ENCODE data around the gene SP110.
A peak's percentile ranks its signal among the peaks of the same experiment; 100 is the strongest.

The SP110 gene

GRCh38 chr2:230222829-230223228 lies 3.0 kb upstream of the SP110 start:
- peak; percentile 33 for DNase-seq

GRCh38 chr2:230221493-230221892 lies 1.7 kb upstream of the SP110 start:
- DNase-seq = no peak

DNA sequence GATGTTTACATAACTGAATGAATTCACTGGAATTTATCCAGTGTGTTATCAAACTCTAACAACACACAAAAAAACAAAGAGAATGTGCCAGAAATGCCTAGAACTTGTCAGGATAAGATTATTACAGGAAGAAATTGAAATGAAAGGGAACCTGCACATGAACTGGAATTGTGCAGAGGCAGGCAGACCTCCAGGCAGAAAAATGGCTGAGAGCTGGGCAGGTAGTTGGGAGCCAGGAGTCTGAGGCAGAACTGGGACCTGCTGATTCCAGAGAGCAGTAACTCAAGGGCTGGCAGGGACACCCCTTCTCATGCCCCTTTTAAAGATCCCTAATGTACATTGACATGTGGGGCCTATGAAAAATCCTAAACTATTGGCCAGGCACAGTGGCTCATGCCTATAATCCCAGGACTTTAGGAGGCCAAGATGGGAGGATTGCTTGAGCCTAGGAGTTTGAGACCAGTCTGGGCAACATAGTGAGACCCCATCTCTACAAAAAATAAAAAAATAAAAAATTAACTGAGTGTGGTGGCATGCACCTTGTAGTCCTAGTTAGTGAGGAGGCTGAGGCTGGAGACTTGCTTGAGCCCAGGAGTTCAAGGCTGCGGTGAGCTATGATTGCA lies 674 bp upstream of the SP110 start:
- DNase-seq = no peak

DNA sequence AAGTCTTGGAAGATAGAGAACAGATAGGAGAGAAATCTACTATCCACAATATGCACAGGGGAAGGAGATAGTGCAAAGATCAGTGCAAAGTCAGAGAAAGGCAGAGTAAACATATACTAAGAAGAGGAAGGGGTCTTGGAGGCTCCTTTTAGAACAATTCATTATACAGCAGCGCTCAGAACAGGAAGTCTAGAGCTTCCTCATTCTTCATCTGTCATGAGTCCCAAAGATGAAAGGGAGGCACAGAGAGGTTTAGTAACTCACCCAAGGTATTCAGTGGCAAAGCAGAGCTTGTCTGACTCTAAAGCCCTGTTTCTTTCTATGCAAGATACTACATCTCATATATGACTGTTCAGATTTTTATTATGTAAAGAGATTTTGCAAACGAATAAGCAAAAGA lies 1.4 kb downstream of the SP110 start:
- DNase-seq = peak; percentile 78

GRCh38 chr2:230217424-230217823 lies 2.4 kb downstream of the SP110 start:
- no peak for DNase-seq

DNA sequence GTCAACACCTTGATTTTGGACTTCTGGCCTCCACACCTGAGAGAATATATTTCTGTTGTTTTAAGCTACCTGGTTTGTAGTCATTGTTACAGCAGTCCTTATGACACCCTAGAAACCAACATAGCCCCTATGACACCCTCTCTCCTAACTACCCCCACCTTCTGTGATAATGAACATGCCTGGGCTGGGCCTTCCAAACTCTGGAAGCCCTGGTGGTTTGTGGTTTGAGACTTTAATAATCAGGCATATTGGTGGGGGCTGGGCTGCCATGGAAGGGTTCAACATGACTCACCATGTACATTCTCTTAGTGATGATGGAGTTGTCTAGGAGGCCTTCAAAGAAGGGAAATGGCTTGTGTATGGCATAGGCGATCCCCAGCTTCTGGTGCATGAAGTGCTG lies 3.3 kb downstream of the SP110 start:
- DNase-seq = no peak

GRCh38 chr2:230209422-230210051 lies 10.2 kb downstream of the SP110 start:
- DNase-seq = no peak

- DNase-seq = no peak
Measured at GRCh38 chr2:230208576-230208975, 11.2 kb downstream of the SP110 start.

GRCh38 chr2:230205721-230206120 lies 14.1 kb downstream of the SP110 start:
- no peak for DNase-seq

GRCh38 chr2:230205034-230205433 lies 14.8 kb downstream of the SP110 start:
- no peak for DNase-seq

DNA sequence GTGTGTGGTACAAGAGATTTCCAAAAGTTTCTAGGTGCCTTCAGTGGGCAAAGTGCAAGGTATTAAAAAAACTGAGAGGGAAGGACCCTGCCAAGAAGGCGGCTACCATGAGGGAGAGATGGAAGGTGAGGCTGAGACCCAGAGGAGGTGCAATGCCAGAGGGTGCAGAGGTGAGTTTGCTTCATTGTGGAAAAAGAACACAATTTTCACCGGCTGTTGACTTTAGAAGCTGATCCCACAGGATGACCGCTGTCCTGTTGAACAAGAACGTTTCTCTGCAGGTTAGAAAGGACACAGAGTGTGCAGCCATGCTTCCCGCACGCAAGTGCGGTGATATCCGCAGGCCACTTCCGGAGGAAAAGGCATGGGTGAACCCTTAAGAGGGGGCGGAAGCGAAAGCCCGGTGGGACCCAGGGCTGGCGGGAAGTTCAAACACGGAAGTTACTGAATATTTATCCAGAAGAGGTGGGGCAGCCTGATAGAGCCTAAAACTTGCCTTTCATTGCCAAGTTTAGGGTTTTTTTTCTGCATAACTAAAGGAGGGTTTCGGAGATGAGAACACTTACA lies 16.6 kb downstream of the SP110 start:
- DNase-seq = no peak

GRCh38 chr2:230202430-230203109 lies 17.2 kb downstream of the SP110 start:
- no peak for DNase-seq

DNA sequence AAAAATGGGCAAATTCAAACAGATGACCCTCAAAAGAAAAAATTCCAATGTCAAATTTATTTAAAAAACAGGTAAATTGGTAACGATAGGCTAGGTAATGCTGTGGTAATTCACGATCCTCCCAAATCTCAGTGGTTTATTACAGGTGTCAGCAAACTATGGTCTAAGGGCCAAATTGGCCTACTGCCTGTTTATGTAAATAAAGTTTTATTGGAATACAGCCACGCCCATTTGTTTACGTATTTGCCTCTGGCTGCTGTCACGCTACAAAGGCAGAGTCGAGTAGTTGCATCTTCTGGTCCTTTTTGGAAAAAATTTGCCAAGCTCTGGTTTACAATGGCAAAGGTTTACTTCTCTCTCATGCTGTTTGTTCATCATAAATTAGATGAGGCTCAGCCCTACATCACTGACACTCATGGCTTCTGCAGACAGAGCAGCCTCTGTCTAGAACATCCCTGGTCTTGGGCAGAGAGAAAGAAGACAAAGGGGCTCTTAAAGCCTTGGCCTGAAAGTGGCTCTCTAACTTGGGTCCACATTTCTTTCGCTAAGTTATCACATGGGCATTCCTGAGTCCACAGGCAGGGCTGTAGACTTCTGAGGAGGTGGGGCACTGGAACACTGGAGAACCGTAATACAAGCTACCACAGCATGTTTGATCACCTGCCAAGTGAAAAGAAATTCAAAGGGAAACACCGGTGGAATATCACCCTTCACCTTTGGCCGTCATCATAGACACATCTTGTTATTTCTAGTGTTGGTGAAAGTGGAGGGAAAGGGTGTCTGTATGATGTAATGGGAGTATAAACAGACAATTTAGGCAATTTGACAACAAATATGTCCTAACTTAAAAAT lies 34.8 kb downstream of the SP110 start:
- DNase-seq = no peak

- DNase-seq = no peak
Measured at GRCh38 chr2:230181195-230181594, 38.6 kb downstream of the SP110 start.

DNA sequence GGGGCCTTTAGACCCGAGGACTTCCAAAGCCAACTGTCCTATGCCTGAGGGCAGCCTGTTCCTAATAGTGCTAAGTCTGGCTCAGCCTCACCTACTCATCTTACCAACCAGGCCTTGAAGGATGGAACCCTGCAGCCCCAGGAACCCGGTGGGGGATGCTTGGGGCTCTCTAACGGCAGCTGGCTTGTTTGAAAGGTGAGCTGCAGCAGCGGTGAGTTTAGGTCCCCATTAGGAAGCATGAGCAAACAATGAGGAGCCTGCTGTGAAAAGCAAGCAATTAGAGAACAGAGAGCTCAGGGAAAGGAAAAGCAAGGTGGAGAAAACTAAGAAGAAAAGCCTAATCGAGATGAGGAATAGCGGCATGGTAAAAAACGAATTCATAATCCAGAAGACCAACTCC lies 39.9 kb downstream of the SP110 start:
- no peak for DNase-seq

DNA sequence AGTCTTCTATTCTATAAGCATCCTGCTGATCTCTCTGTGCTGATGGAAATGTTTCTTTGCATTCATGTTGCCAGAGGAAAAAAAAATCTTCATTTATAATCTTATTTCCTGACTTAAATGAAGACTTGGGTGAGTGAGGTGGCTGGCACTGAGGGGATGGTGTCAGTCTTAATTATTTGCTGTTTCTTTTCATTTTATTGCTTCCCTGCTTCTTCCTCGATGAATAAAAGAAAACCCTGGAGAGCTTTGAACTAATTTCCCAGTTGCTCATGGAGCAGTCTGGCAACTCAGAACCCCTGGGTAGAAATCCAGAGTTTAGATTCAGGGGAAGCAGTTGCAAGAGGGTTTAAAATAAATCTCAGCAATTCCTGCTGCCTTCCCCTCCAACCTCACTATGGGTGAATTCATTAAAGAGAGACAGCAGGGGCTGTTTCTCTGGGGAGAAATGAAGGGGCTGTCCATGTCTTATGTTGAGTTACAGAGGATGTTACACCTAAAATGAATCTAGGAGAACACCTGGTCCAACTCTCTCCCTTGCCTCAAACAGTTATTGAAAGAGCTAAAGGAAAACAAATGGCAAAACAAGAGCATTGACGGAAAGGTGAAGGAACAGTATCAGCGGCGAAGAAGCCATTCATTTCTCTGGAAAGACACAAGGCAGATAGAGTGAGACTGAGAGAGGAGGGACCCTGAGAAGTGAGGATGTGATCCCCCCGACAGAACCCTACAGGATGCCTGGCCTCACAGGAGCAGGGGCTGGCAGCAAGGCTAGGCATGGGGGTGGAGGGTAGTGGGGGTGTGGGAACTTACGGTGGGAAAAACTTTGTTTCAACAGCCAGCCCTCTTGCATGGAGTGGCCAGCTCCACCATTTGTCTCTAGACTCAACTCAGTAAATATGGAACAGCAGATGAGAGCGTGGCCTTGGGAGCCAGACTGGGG lies 41.0 kb downstream of the SP110 start:
- no peak for DNase-seq

GRCh38 chr2:230176996-230177395 lies 42.8 kb downstream of the SP110 start:
- no peak for DNase-seq

DNA sequence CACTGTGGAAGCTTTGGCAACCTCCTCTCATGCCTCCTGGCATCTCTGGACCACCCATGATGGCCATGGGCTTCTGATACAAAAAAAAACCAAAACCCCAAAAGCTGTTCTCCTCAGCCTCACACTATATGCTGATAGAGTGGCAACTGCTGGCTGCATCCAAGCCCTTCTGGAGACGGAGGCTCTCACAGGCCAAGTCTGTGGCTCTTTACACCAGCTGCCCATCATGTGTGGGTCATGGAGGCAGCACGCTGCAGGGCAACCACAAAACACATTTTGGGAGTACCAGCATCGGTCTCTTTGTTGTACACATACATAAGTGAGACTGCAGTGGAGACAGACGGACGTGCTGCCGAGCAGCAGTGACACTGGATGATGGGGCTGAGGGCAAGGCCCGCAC lies 45.3 kb downstream of the SP110 start:
- DNase-seq = no peak

- DNase-seq = no peak
Measured at GRCh38 chr2:230172852-230173251, 46.9 kb downstream of the SP110 start.

DNA sequence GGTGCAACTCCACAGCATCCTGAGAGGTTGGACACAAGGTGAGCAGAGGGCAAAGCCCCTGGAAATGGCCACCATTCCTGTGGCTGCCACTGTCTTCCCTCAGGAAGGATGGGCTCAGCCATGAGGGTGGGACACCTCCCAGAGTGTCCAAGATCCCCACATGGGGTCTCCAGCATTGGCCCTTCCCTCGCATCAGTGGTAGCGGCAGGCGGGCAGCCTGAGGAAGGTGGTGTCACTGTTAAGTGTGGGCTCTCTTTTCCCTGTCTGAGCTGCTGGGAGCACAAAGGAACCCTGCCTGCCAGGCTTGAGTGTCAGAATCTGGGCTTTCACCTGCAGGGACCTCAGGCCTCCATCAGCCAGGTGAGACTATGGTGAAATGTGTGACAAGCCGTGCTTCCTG lies 47.6 kb downstream of the SP110 start:
- no peak for DNase-seq

GRCh38 chr2:230170532-230170931 lies 49.3 kb downstream of the SP110 start:
- DNase-seq = no peak

- DNase-seq = no peak
Measured at GRCh38 chr2:230166557-230167170, 53.1 kb downstream of the SP110 start.
